Panc1 (cell line): Measurements from ENCODE around the gene ZNF282.

Experiments used
- CTCF ChIP-seq: fragments of 450-650 bp; IDR thresholded peaks from 2 replicates; pipeline ENCODE4 v1.5.1; 2017; ENCODE audit warnings: mild to moderate bottlenecking
- REST ChIP-seq, 2 experiments: IDR thresholded peaks; 2 replicates each; pipeline ENCODE4 v1.6.1; 2011 to 2012; ENCODE audit warnings: low read depth in 2 of 2, control low read depth in 1 of 2, low read length in 1 of 2, mild to moderate bottlenecking in 1 of 2, moderate library complexity in 1 of 2; ENCODE audit not compliant: insufficient read depth in 1 of 2
- SIN3A ChIP-seq: IDR thresholded peaks from 2 replicates; pipeline ENCODE4 v1.6.1; 2012; ENCODE audit warnings: low read depth, mild to moderate bottlenecking, low read length, moderate library complexity, borderline replicate concordance; ENCODE audit not compliant: insufficient read depth
- TCF7L2 ChIP-seq: IDR thresholded peaks from 2 replicates; pipeline ENCODE4 v1.6.1; 2011; ENCODE audit warnings: mild to moderate bottlenecking, low read depth, low read length, inconsistent platforms

GRCh38 chr7:149226840-149227494, 31.6 kb downstream of the ZNF282 start:
- TF ChIP-seq TCF7L2: no peak
- TF ChIP-seq CTCF: no peak
- TF ChIP-seq REST (IDR thresholded peaks at IDR 0.05; ENCODE audit: insufficient read depth in 1 of 2, low read depth in 2 of 2, low read length in 1 of 2): no peak
- TF ChIP-seq SIN3A: no peak
